ENCODE data around the gene FYN.

DNA sequence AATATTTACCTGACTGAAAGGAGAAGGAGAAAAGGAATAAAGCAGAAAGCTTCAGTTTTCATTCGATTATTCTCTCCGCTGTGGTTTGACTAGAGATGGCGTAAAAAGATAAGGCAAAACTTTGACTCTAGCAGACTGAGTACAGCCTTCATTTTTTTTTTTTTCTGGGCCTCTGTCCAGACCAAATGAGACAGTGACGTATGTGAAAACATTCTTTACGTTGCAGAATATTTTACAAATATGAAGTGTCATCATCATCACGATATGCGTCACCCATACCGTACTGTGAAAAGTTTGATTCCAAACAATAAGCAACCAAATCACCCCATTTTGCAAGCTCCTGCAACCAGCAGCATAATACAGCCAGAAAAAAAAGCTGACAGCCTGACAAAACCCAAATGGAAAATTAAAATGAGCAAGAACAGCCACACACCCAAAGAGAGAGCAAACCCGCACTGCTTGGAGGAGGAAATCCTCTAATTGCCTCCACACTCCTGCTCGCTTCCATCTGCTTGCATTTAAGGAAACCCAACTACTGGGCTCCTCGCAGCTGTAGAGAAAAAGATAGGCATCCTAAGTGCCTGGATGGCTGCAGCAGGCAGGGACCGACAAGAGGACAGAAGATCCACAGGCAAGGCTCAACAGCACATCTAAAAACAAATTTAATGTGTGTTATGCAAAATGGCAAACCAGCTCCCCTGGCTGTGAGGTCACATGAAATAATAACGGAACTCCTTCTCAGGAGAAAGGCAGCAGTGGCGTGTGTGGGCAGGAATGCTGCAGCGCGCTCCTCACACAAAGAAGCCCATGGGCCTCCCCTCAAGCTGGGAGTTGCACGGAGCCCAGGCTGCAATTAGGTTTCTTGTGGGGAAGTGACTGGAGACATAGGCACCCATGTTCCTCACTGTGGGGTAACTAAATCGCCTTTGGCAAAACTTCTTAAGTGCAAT, 113.1 kb downstream of the FYN start:
- TF ChIP-seq POLR2A (IDR thresholded peaks at IDR 0.05; ENCODE audit: low read depth, low read length) = no peak
- no peak for TF ChIP-seq POLR2AphosphoS5 (IDR thresholded peaks at IDR 0.05; ENCODE audit: low read depth, low read length)
- TF ChIP-seq TAF1 (IDR thresholded peaks at IDR 0.05; ENCODE audit: borderline replicate concordance, low read depth, low read length) = no peak
